ENCODE measurements around the gene CEACAM21.

- TF ChIP-seq, protein P1, sequence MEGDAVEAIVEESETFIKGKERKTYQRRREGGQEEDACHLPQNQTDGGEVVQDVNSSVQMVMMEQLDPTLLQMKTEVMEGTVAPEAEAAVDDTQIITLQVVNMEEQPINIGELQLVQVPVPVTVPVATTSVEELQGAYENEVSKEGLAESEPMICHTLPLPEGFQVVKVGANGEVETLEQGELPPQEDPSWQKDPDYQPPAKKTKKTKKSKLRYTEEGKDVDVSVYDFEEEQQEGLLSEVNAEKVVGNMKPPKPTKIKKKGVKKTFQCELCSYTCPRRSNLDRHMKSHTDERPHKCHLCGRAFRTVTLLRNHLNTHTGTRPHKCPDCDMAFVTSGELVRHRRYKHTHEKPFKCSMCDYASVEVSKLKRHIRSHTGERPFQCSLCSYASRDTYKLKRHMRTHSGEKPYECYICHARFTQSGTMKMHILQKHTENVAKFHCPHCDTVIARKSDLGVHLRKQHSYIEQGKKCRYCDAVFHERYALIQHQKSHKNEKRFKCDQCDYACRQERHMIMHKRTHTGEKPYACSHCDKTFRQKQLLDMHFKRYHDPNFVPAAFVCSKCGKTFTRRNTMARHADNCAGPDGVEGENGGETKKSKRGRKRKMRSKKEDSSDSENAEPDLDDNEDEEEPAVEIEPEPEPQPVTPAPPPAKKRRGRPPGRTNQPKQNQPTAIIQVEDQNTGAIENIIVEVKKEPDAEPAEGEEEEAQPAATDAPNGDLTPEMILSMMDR (IDR thresholded peaks at IDR 0.05), result no peak
- no peak for TF ChIP-seq POLR2AphosphoS5 (IDR thresholded peaks at IDR 0.05)
- no peak for TF ChIP-seq POLR2A (IDR thresholded peaks at IDR 0.05)
These were observed 44.2 kb downstream of the CEACAM21 start for GRCh38 chr19:41620171-41620570.

Measured in breast epithelium (tissue), 3 donors.